ENCODE data around the gene MAN1B1. TPM values are rescaled to one million over a fixed set of nuclear protein-coding genes. Genes with fewer than 3 reads are reported as not detected.

The MAN1B1 gene
- total RNA-seq, 4 donors from 2014 or later = 57.7 to 81.0 (median 61.8) TPM

- no peak for DNase-seq (ENCODE audit: low spot score in 2 of 2)
- 93 to 95% methylated on average over 6 to 7 of the region's 16 CpGs for WGBS, 2 donors
- TF ChIP-seq POLR2A (IDR thresholded peaks at IDR 0.05) (no peak), CTCF (IDR thresholded peaks at IDR 0.05) (no peak)
These were observed 4.4 kb upstream of the MAN1B1 start for GRCh38 chr9:137082222-137082924.

GRCh38 chr9:137082925-137083290 is 3.9 kb upstream of the MAN1B1 start:
- 72 to 74% methylated on average over 7 to 8 of the region's 8 CpGs for WGBS, 2 donors
- TF ChIP-seq CTCF (IDR thresholded peaks at IDR 0.05) (no peak), POLR2A (IDR thresholded peaks at IDR 0.05) (no peak)

More at GRCh38 chr9:137082222-137082924, 4.4 kb upstream of the MAN1B1 start:
- intact Hi-C loops (cut with DNase I; ENCODE audit: low total_unique reads) = no loop called here
- no peak overlapping the region for H3K4me3 ChIP-seq (ENCODE audit: low read depth, poor library complexity, severe bottlenecking)

GRCh38 chr9:137083394-137084004 is 3.3 kb upstream of the MAN1B1 start:
- no peak for TF ChIP-seq CTCF (IDR thresholded peaks at IDR 0.05)
- no peak for TF ChIP-seq POLR2A (IDR thresholded peaks at IDR 0.05)
- DNase-seq (ENCODE audit: low spot score in 2 of 2) = peak; percentile 81 to 94
- 25 to 33% methylated on average over 4 to 11 of the region's 12 CpGs for WGBS, 2 donors
- no peak overlapping the region for H3K4me3 ChIP-seq (ENCODE audit: low read depth, poor library complexity, severe bottlenecking)
- intact Hi-C loops (cut with DNase I; ENCODE audit: low total_unique reads) = no loop called here

More at GRCh38 chr9:137082925-137083290, 3.9 kb upstream of the MAN1B1 start:
- no peak for DNase-seq (ENCODE audit: low spot score in 2 of 2)
- H3K4me3 ChIP-seq (ENCODE audit: low read depth, poor library complexity, severe bottlenecking) = no peak overlapping the region
- intact Hi-C loops (cut with DNase I; ENCODE audit: low total_unique reads) = no loop called here

- DNase-seq (ENCODE audit: low spot score in 2 of 2) = no peak
- no peak overlapping the region for H3K4me3 ChIP-seq (ENCODE audit: low read depth, poor library complexity, severe bottlenecking)
- WGBS, 2 donors = 56 to 64% methylated on average over 9 of the region's 9 CpGs
- intact Hi-C loops (cut with DNase I; ENCODE audit: low total_unique reads) = no loop called here
- TF ChIP-seq POLR2A (IDR thresholded peaks at IDR 0.05) (no peak), CTCF (IDR thresholded peaks at IDR 0.05) (no peak)
These were observed 2.3 kb upstream of the MAN1B1 start for GRCh38 chr9:137084526-137084925.

GRCh38 chr9:137085920-137086530 is 760 bp upstream of the MAN1B1 start:
- no peak for TF ChIP-seq CTCF (IDR thresholded peaks at IDR 0.05)
- TF ChIP-seq POLR2A (IDR thresholded peaks at IDR 0.05) = no peak
- intact Hi-C loops (cut with DNase I; ENCODE audit: low total_unique reads) = no loop called here
- 1 to 3% methylated on average over 27 to 47 of the region's 58 CpGs for WGBS, 2 donors
- no peak for DNase-seq (ENCODE audit: low spot score in 2 of 2)
- H3K4me3 ChIP-seq (ENCODE audit: low read depth, poor library complexity, severe bottlenecking) = peak overlapping the region; percentile 44

Measured in lower leg skin (tissue), 4 donors.